Breast epithelium (tissue), 4 donors: ENCODE measurements around the gene SORBS1. TPM values are rescaled to one million over a fixed set of nuclear protein-coding genes. Genes with fewer than 3 reads are reported as not detected.
A peak's percentile ranks its signal among the peaks of the same experiment; 100 is the strongest.

ENCODE experiments used
- DNase-seq, 2 donors: peaks; one replicate each; pipeline ENCODE4 v3.0.0-alpha.2; 2019; ENCODE audit warnings: low spot score in 2 of 2
- H3K27ac ChIP-seq, 2 donors: fragments of 200-600 bp; sonication (generic) in 1 of 2; one replicate each; pipeline ENCODE4 v1.5.1; 2016 to 2019; ENCODE audit warnings: mild to moderate bottlenecking in 1 of 2
- H3K27me3 ChIP-seq, 2 donors: fragments of 200-600 bp; sonication (generic) in 1 of 2; one replicate each; pipeline versions ENCODE4 v1.5.1 to v1.6.0; 2017 to 2019; ENCODE audit warnings: control low read depth in 1 of 2, mild to moderate bottlenecking in 1 of 2
- H3K36me3 ChIP-seq: fragments of 200-600 bp; one replicate; pipeline ENCODE4 v1.5.1; 2019
- H3K4me1 ChIP-seq, 2 donors: fragments of 200-600 bp; sonication (generic); one replicate each; pipeline ENCODE4 v1.5.1; 2016 to 2019; ENCODE audit warnings: control low read depth in 1 of 2
- H3K4me3 ChIP-seq, 3 donors: fragments of 200-600 bp; sonication (generic); 1 replicate in 2 of 3; 2 replicates in 1 of 3; pipeline ENCODE4 v1.5.1; 2016 to 2019; ENCODE audit warnings: mild to moderate bottlenecking in 3 of 3, moderate library complexity in 2 of 3
- H3K9me3 ChIP-seq, 2 donors: fragments of 200-600 bp; sonication (generic) in 1 of 2; one replicate each; pipeline ENCODE4 v1.5.1; 2016 to 2019; ENCODE audit warnings: control low read depth in 1 of 2
- CTCF ChIP-seq, 3 donors: fragments of 450-650 bp; IDR thresholded peaks; one replicate each; pipeline ENCODE4 v1.5.1; 2016 to 2017; ENCODE audit warnings: antibody characterized with exemption in 3 of 3, mild to moderate bottlenecking in 3 of 3, moderate library complexity in 3 of 3
- POLR2A ChIP-seq: fragments of 450-650 bp; IDR thresholded peaks from one replicate; pipeline ENCODE4 v1.6.1; 2016; ENCODE audit warnings: antibody characterized with exemption, mild to moderate bottlenecking, moderate library complexity
- POLR2AphosphoS5 ChIP-seq, 3 donors: sonication (generic); formaldehyde crosslinking; IDR thresholded peaks; one replicate each; pipeline ENCODE4 v1.6.1; 2017; ENCODE audit warnings: antibody characterized with exemption in 3 of 3
- intact Hi-C: fragments of 100-400 bp; cut with DNase I; formaldehyde crosslinking; loops from one replicate; pipeline ENCODE4 v1.15.1; 2023; ENCODE audit warnings: low total_unique reads
- total RNA-seq, 3 donors: library from RNA; depleted of rRNA; stranded (reverse); fragments of >200 nt; gene quantifications; one replicate each; pipeline ENCODE4 v1.1.0, GENCODE V29; 2016

SORBS1 gene
- total RNA-seq, 3 donors from 2014 or later = 156 to 455 (median 200) TPM

GRCh38 chr10:95526044-95526443 is 35.1 kb downstream of the SORBS1 start:
- no peak overlapping the region for H3K27ac ChIP-seq
- no peaks in the 10 kb centered on the region for H3K9me3 ChIP-seq
- intact Hi-C loops = no loop called here
- no peaks in the 10 kb centered on the region for H3K27me3 ChIP-seq
- peaks cover 3 to 9% of the 10 kb centered on the region in 2 donors for H3K4me1 ChIP-seq
- no peak for DNase-seq
- no peaks in the 10 kb centered on the region for H3K36me3 ChIP-seq
- no peak overlapping the region for H3K4me3 ChIP-seq
- TF ChIP-seq CTCF (IDR thresholded peaks at IDR 0.05) (no peak), POLR2AphosphoS5 (IDR thresholded peaks at IDR 0.05) (no peak), POLR2A (no peak)

- Histone ChIP-seq H3K27me3 (no peaks in the 10 kb centered on the region), H3K4me3 (no peak overlapping the region), H3K36me3 (no peaks in the 10 kb centered on the region), H3K9me3 (no peaks in the 10 kb centered on the region), H3K4me1 (peaks cover 0 to 9% of the 10 kb centered on the region in 2 donors), H3K27ac (peak overlapping the region; percentile 4)
- TF ChIP-seq POLR2A = no peak
- no peak for TF ChIP-seq POLR2AphosphoS5 (IDR thresholded peaks at IDR 0.05)
- DNase-seq = peak in 1 of 2 donors; percentile 48
- intact Hi-C loops = no loop called here
Observed at GRCh38 chr10:95525033-95525418, 36.1 kb downstream of the SORBS1 start.

GRCh38 chr10:95524358-95525032 is 36.7 kb downstream of the SORBS1 start:
- Histone ChIP-seq H3K9me3 (no peaks in the 10 kb centered on the region), H3K27ac (peak overlapping the region; percentile 4), H3K27me3 (no peaks in the 10 kb centered on the region), H3K4me3 (no peak overlapping the region), H3K36me3 (no peaks in the 10 kb centered on the region), H3K4me1 (peaks cover 0 to 9% of the 10 kb centered on the region in 2 donors)
- no peak for TF ChIP-seq POLR2A
- TF ChIP-seq POLR2AphosphoS5 (IDR thresholded peaks at IDR 0.05) = no peak
- no peak for TF ChIP-seq CTCF (IDR thresholded peaks at IDR 0.05)
- intact Hi-C loops = loop anchor here (5.0 kb wide), 1 partner anchor 267 kb away; no protein-coding TSS in a partner anchor
- no peak for DNase-seq

- H3K27me3 ChIP-seq = no peaks in the 10 kb centered on the region
- peaks cover 0 to 9% of the 10 kb centered on the region in 2 donors for H3K4me1 ChIP-seq
- no peak for DNase-seq
- intact Hi-C loops = loop anchor here (5.0 kb wide), 1 partner anchor 265 kb away; no protein-coding TSS in a partner anchor
- no peaks in the 10 kb centered on the region for H3K9me3 ChIP-seq
- TF ChIP-seq POLR2AphosphoS5 (IDR thresholded peaks at IDR 0.05) (no peak), CTCF (IDR thresholded peaks at IDR 0.05) (no peak), POLR2A (no peak)
- no peak overlapping the region for H3K4me3 ChIP-seq
- H3K36me3 ChIP-seq = no peaks in the 10 kb centered on the region
- H3K27ac ChIP-seq = no peak overlapping the region
Observed at GRCh38 chr10:95522117-95522516, 39.1 kb downstream of the SORBS1 start.

- DNase-seq = no peak
- H3K4me1 ChIP-seq = peaks cover 0 to 9% of the 10 kb centered on the region in 2 donors
- intact Hi-C loops = loop anchor here (5.0 kb wide), 1 partner anchor 263 kb away; no protein-coding TSS in a partner anchor
- H3K27me3 ChIP-seq = no peaks in the 10 kb centered on the region
- TF ChIP-seq POLR2AphosphoS5 (IDR thresholded peaks at IDR 0.05) = no peak
- no peak for TF ChIP-seq CTCF (IDR thresholded peaks at IDR 0.05)
- TF ChIP-seq POLR2A = no peak
- H3K9me3 ChIP-seq = no peaks in the 10 kb centered on the region
- H3K36me3 ChIP-seq = no peaks in the 10 kb centered on the region
- no peak overlapping the region for H3K4me3 ChIP-seq
- no peak overlapping the region for H3K27ac ChIP-seq
Observed at GRCh38 chr10:95520617-95521016, 40.6 kb downstream of the SORBS1 start.
